Stimulated activated CD4-positive, alpha-beta T cell treated with anti-CD3 and anti-CD28 coated beads, Interleukin-12 subunit alpha, Interleukin-12 subunit beta, amount 100 ng/mL, for 4 hours (primary cell): ENCODE results near the gene DNAJC30.

Experiments used
- DNase-seq: peaks from one replicate; pipeline ENCODE4 v3.0.0-alpha.2; 2020

DNAJC30 gene

GRCh38 chr7:73646785-73647724 lies 36.2 kb downstream of the DNAJC30 start:
- DNase-seq: no peak

- DNase-seq: no peak
These were observed 37.5 kb downstream of the DNAJC30 start for GRCh38 chr7:73645643-73646174.

GRCh38 chr7:73644688-73645286 lies 38.5 kb downstream of the DNAJC30 start:
- DNase-seq: no peak

DNA sequence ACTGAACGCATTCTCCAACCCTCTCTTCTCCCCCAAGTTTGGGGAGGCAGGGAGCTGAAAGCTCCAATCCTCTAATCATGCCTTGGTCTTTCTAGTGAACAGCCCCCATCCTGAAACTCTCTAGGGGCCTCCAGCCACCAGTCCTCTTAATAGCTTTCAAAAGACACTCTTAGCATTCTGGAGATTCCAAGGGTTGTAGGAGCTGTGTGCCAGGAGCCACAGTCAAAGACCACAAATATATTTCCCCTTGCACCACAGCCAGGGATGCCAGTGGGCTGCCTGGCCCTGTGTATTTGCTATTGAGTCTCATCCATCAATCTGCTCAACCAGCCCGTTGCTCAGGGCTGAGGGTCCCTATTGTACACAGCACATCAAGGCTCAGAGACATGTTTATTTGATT lies 40.4 kb downstream of the DNAJC30 start:
- no peak for DNase-seq

DNA sequence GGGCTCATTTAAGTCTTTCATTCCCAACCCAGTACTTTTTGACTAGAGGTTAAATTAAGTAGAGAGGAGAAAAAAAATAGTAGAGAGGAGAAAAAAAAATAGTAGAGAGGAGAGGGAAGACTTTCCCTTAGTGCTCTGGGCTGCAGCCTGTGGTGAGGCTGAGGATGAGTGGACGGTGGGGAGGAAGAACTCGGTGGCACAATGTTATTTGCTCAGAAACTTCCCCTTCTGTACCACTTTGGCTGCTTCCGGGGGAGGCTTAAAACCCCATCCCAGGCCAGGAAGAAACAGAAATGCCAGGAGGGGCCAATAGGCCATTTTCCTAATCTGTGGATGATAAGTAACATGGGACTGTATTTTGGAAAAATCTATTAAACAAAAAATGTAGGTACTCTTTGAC lies 44.3 kb downstream of the DNAJC30 start:
- DNase-seq: no peak

- no peak for DNase-seq
These were observed 47.6 kb downstream of the DNAJC30 start for GRCh38 chr7:73635428-73636200.

GRCh38 chr7:73633844-73634243 lies 49.4 kb downstream of the DNAJC30 start:
- no peak for DNase-seq

DNA sequence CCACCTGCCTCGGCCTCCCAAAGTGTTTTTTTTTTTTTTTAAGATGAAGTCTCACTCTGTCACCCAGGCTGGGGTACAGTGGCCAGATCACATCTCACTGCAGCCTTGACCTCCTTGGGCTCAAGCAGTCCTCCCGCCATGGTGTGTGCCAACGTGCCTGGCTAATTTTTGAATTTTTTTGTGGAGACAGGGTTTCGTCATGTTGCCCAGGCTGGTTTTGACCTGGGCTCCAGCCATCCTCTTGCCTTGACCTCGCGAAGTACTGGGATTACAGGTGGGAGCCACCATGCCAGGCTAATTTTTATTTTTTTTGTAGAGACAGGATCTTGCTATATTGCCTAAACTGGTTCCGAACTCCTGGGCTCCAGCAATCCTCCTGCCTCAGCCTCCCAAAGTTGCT lies 49.9 kb downstream of the DNAJC30 start:
- DNase-seq: no peak

GRCh38 chr7:73631558-73631957 lies 51.7 kb downstream of the DNAJC30 start:
- DNase-seq: no peak
